ENCODE results near the gene PHACTR1. TPM values are rescaled to one million over a fixed set of nuclear protein-coding genes. Genes with fewer than 3 reads are reported as not detected.

PHACTR1 gene
- total RNA-seq, 1 donor from 2014 or later = 8.5 TPM

DNA sequence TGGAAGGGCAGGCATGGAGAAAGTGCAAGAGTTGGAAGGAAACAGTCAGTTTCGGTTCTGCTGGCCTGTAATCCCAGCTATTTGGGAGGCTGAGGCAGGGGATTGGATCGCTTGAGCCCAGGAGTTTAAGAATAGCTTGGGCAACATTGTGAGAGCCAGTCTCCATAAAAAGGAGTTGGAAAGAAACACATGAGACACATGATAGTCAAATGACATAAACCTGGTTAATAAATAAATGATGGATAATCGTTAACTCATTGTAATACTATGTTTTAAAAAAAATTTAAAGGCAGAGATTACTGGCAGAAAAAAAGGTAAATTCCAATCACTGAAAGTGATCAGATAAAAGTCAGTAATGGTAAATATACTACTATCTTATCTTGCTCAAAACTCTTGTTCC, 37.2 kb upstream of the PHACTR1 start:
- H4K20me1 ChIP-seq (ENCODE audit: insufficient read depth, low read length) = no peaks in the 10 kb centered on the region
- no peak overlapping the region for H2AFZ ChIP-seq (ENCODE audit: low read depth, low read length)
- Mint-ChIP-seq H3K27ac (ENCODE audit: unreplicated experiment) (no peak overlapping the region), H3K9me3 (ENCODE audit: unreplicated experiment) (no peaks in the 10 kb centered on the region), H3K4me3 (ENCODE audit: unreplicated experiment) (no peak overlapping the region), H3K4me1 (ENCODE audit: low read depth, unreplicated experiment) (no peaks in the 10 kb centered on the region), H3K27me3 (ENCODE audit: low read depth, unreplicated experiment) (peaks cover 14% of the 10 kb centered on the region), H3K36me3 (ENCODE audit: low read depth, unreplicated experiment) (no peaks in the 10 kb centered on the region)
- no peak overlapping the region for H3K27ac ChIP-seq (ENCODE audit: low read depth, low read length)
- H3K9me3 ChIP-seq (ENCODE audit: insufficient read depth, low read depth, low read length) = no peaks in the 10 kb centered on the region
- TF ChIP-seq CTCF (IDR thresholded peaks at IDR 0.05; ENCODE audit: insufficient read depth, low read depth, low read length) = no peak
- TF ChIP-seq EZH2 (IDR thresholded peaks at IDR 0.05; ENCODE audit: insufficient read depth, low read length) = no peak
- no peaks in the 10 kb centered on the region for H3K36me3 ChIP-seq (ENCODE audit: insufficient read depth, low read length)
- no peaks in the 10 kb centered on the region for H3K27me3 ChIP-seq (ENCODE audit: insufficient read depth, low read length)
- H3K9ac ChIP-seq (ENCODE audit: low read length) = no peak overlapping the region
- H3K4me3 ChIP-seq (ENCODE audit: insufficient read depth, low read depth, low read length) = no peak overlapping the region
- FAIRE-seq (no peak), DNase-seq (ENCODE audit: low read depth) (no peak)
- no peak overlapping the region for H3K4me2 ChIP-seq (ENCODE audit: low read length)
- no peaks in the 10 kb centered on the region for H3K79me2 ChIP-seq (ENCODE audit: insufficient read depth, low read length)
- no peaks in the 10 kb centered on the region for H3K4me1 ChIP-seq (ENCODE audit: insufficient read depth, low read length)

- Mint-ChIP-seq H3K27me3 (ENCODE audit: low read depth, unreplicated experiment) (peaks cover 7% of the 10 kb centered on the region), H3K4me3 (ENCODE audit: unreplicated experiment) (no peak overlapping the region), H3K27ac (ENCODE audit: unreplicated experiment) (no peak overlapping the region), H3K36me3 (ENCODE audit: low read depth, unreplicated experiment) (no peaks in the 10 kb centered on the region), H3K4me1 (ENCODE audit: low read depth, unreplicated experiment) (no peaks in the 10 kb centered on the region), H3K9me3 (ENCODE audit: unreplicated experiment) (peaks cover 5% of the 10 kb centered on the region)
- no peak overlapping the region for H3K9ac ChIP-seq (ENCODE audit: low read length)
- H3K27me3 ChIP-seq (ENCODE audit: insufficient read depth, low read length) = peaks cover 2% of the 10 kb centered on the region
- no peak for FAIRE-seq
- no peaks in the 10 kb centered on the region for H3K79me2 ChIP-seq (ENCODE audit: insufficient read depth, low read length)
- H3K36me3 ChIP-seq (ENCODE audit: insufficient read depth, low read length) = no peaks in the 10 kb centered on the region
- no peak overlapping the region for H3K4me2 ChIP-seq (ENCODE audit: low read length)
- H3K9me3 ChIP-seq (ENCODE audit: insufficient read depth, low read depth, low read length) = no peaks in the 10 kb centered on the region
- no peak overlapping the region for H3K27ac ChIP-seq (ENCODE audit: low read depth, low read length)
- no peak overlapping the region for H3K4me3 ChIP-seq (ENCODE audit: insufficient read depth, low read depth, low read length)
- no peak overlapping the region for H2AFZ ChIP-seq (ENCODE audit: low read depth, low read length)
- TF ChIP-seq EZH2 (IDR thresholded peaks at IDR 0.05; ENCODE audit: insufficient read depth, low read length) (no peak), CTCF (IDR thresholded peaks at IDR 0.05; ENCODE audit: insufficient read depth, low read depth, low read length) (no peak)
- no peak for DNase-seq (ENCODE audit: low read depth)
- no peaks in the 10 kb centered on the region for H3K4me1 ChIP-seq (ENCODE audit: insufficient read depth, low read length)
- no peaks in the 10 kb centered on the region for H4K20me1 ChIP-seq (ENCODE audit: insufficient read depth, low read length)
These were observed 23.4 kb upstream of the PHACTR1 start for GRCh38 chr6:12693122-12693521.

DNA sequence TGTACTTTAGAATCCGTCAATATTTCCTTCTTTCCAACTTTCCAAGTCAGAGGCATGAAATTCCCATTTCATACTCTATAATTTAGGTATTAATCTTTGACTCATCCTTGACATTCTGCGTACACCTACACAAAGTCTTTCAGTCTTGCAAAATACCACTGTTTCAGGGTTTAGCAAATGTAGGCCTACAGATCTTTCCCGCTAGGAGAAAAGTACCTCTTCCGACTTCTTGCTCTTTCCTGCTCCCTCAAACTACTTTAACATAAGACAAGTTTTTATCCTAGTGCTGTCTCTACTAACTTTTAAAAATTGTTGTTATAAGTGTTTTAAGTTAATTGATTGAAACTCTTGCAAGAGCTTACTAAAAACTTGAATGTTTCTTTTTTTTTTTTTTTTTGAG, 18.3 kb upstream of the PHACTR1 start:
- no peak for FAIRE-seq
- H3K4me1 ChIP-seq (ENCODE audit: insufficient read depth, low read length) = no peaks in the 10 kb centered on the region
- no peak overlapping the region for H3K27ac ChIP-seq (ENCODE audit: low read depth, low read length)

More for the DNA sequence above, 18.3 kb upstream of the PHACTR1 start:
- Histone ChIP-seq H3K9me3 (ENCODE audit: insufficient read depth, low read depth, low read length) (no peaks in the 10 kb centered on the region), H3K4me3 (ENCODE audit: insufficient read depth, low read depth, low read length) (no peak overlapping the region), H2AFZ (ENCODE audit: low read depth, low read length) (no peak overlapping the region), H4K20me1 (ENCODE audit: insufficient read depth, low read length) (no peaks in the 10 kb centered on the region), H3K79me2 (ENCODE audit: insufficient read depth, low read length) (no peaks in the 10 kb centered on the region), H3K36me3 (ENCODE audit: insufficient read depth, low read length) (no peaks in the 10 kb centered on the region), H3K4me2 (ENCODE audit: low read length) (no peak overlapping the region), H3K27me3 (ENCODE audit: insufficient read depth, low read length) (no peaks in the 10 kb centered on the region), H3K9ac (ENCODE audit: low read length) (no peak overlapping the region)
- Mint-ChIP-seq H3K36me3 (ENCODE audit: low read depth, unreplicated experiment) (no peaks in the 10 kb centered on the region), H3K4me3 (ENCODE audit: unreplicated experiment) (no peak overlapping the region), H3K4me1 (ENCODE audit: low read depth, unreplicated experiment) (no peaks in the 10 kb centered on the region), H3K27me3 (ENCODE audit: low read depth, unreplicated experiment) (peaks cover 20% of the 10 kb centered on the region), H3K27ac (ENCODE audit: unreplicated experiment) (no peak overlapping the region), H3K9me3 (ENCODE audit: unreplicated experiment) (peaks cover 5% of the 10 kb centered on the region)
- no peak for TF ChIP-seq EZH2 (IDR thresholded peaks at IDR 0.05; ENCODE audit: insufficient read depth, low read length)
- TF ChIP-seq CTCF (IDR thresholded peaks at IDR 0.05; ENCODE audit: insufficient read depth, low read depth, low read length) = no peak
- DNase-seq (ENCODE audit: low read depth) = no peak

Measured in astrocyte (in vitro differentiated cells and primary cell).